DND-41 (cell line): ENCODE measurements around the gene PLK1.

Source experiments
- ATAC-seq: fragments of 200-7000 bp; cut with Tn5 transposase; 3 replicates; pipeline ENCODE4 v1.9.1; 2021; ENCODE audit warnings: low read depth; ENCODE audit not compliant: insufficient read depth
- DNase-seq: peaks from one replicate; pipeline ENCODE4 v3.0.0-alpha.2; 2020
- H2AFZ ChIP-seq: 2 replicates; pipeline ENCODE4 v1.6.0; 2012; ENCODE audit warnings: low read depth, low read length
- H3K27ac ChIP-seq: 2 replicates; pipeline ENCODE4 v1.5.1; 2012; ENCODE audit warnings: low read length, inconsistent platforms
- H3K27me3 ChIP-seq: fragments of 200-600 bp; sonication (generic); 2 replicates; pipeline ENCODE4 v1.6.0; 2012; ENCODE audit warnings: low read length, mild to moderate bottlenecking, inconsistent platforms; ENCODE audit not compliant: insufficient read depth, poor library complexity
- H3K36me3 ChIP-seq: 2 replicates; pipeline ENCODE4 v1.5.1; 2012; ENCODE audit warnings: low read length, inconsistent platforms; ENCODE audit not compliant: insufficient read depth
- H3K4me1 ChIP-seq: 2 replicates; pipeline ENCODE4 v1.5.1; 2012; ENCODE audit warnings: mild to moderate bottlenecking, low read length; ENCODE audit not compliant: insufficient read depth
- H3K4me2 ChIP-seq: 2 replicates; pipeline ENCODE4 v1.6.0; 2012; ENCODE audit warnings: mild to moderate bottlenecking, moderate library complexity, low read length, inconsistent platforms; ENCODE audit not compliant: insufficient read depth
- H3K4me3 ChIP-seq, 2 experiments: fragments of 200-600 bp in 1 of 2; shearing (Covaris generic) in 1 of 2; 2 replicates each; pipeline ENCODE4 v1.5.1; 2012 to 2016; ENCODE audit warnings: inconsistent platforms in 2 of 2, low read length in 2 of 2, mild to moderate bottlenecking in 2 of 2, low read depth in 1 of 2, moderate library complexity in 1 of 2
- H3K79me2 ChIP-seq: 2 replicates; pipeline ENCODE4 v1.6.0; 2012; ENCODE audit warnings: low read length, inconsistent platforms; ENCODE audit not compliant: insufficient read depth
- H3K9ac ChIP-seq: 2 replicates; pipeline ENCODE4 v1.6.0; 2012; ENCODE audit warnings: low read depth, mild to moderate bottlenecking, inconsistent platforms, low read length, moderate library complexity
- H3K9me3 ChIP-seq: 2 replicates; pipeline ENCODE4 v1.5.1; 2012; ENCODE audit warnings: low read length, moderate library complexity, mild to moderate bottlenecking, inconsistent platforms; ENCODE audit not compliant: insufficient read depth, severe bottlenecking
- H4K20me1 ChIP-seq: 2 replicates; pipeline ENCODE4 v1.6.0; 2012; ENCODE audit warnings: low read length; ENCODE audit not compliant: insufficient read depth
- CTCF ChIP-seq: IDR thresholded peaks from 2 replicates; pipeline ENCODE4 v1.5.1; 2012; ENCODE audit warnings: borderline replicate concordance, low read length, moderate library complexity, mild to moderate bottlenecking; ENCODE audit not compliant: poor library complexity, severe bottlenecking; ENCODE audit errors: extremely low read depth
- EZH2 ChIP-seq: IDR thresholded peaks from 3 replicates; pipeline ENCODE4 v1.6.1; 2012; ENCODE audit warnings: borderline replicate concordance, low read depth, mild to moderate bottlenecking, moderate library complexity, low read length, inconsistent platforms; ENCODE audit not compliant: severe bottlenecking

PLK1 gene

DNA sequence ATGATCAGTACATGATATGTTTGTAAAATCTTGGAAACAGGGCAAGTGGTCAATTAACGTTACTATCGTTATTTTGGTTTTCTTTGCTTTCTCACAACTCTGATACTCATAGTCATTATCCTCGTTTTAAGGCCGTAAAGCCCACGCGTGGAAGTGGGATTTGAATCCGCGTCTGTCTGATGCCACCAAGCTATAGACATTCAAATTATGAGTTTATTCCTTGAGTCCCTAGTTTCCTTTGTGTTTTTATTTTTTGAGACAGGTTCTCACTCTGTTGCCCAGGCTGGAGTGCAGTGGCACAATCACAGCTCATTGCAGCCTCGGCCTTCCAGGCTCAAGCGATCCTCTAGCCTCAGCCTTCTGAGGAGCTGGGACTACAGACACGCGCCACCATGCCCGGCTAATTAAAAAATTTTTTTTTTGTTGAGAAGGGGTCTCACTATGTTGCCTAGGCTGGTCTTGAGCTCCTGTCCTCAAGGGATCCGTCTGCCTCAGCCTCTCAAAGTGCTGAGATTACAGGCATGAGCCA lies 36.4 kb upstream of the PLK1 start:
- Histone ChIP-seq H3K9ac (peak overlapping the region; percentile 79), H3K36me3 (peaks cover 59% of the 10 kb centered on the region), H3K4me3 (peak overlapping the region; percentile 79 to 91; a peak in 3 of 4 replicates), H2AFZ (no peak overlapping the region), H3K79me2 (peaks cover 88% of the 10 kb centered on the region), H3K27me3 (no peaks in the 10 kb centered on the region), H3K27ac (peak overlapping the region; percentile 90), H3K4me2 (peak overlapping the region; percentile 98), H4K20me1 (peaks cover 9% of the 10 kb centered on the region), H3K9me3 (no peaks in the 10 kb centered on the region), H3K4me1 (peaks cover 42% of the 10 kb centered on the region)
- DNase-seq (no peak), ATAC-seq (no peak)
- TF ChIP-seq CTCF: no peak
- no peak for TF ChIP-seq EZH2

- Histone ChIP-seq H3K79me2 (peaks cover 98% of the 10 kb centered on the region), H3K9ac (no peak overlapping the region), H3K36me3 (peaks cover 72% of the 10 kb centered on the region), H3K9me3 (no peaks in the 10 kb centered on the region), H2AFZ (no peak overlapping the region), H3K4me1 (0 out of 2 replicates have a peak, but pooled peaks cover 2% of the 10 kb centered on the region), H3K4me3 (no peak overlapping the region), H3K27ac (no peak overlapping the region), H4K20me1 (peaks cover 27% of the 10 kb centered on the region; the same call in 1 of the 2 replicates), H3K4me2 (no peak overlapping the region), H3K27me3 (no peaks in the 10 kb centered on the region)
- ATAC-seq (no peak), DNase-seq (no peak)
- TF ChIP-seq CTCF (no peak), EZH2 (no peak)
Measured at GRCh38 chr16:23650674-23651416, 27.8 kb upstream of the PLK1 start.

DNA sequence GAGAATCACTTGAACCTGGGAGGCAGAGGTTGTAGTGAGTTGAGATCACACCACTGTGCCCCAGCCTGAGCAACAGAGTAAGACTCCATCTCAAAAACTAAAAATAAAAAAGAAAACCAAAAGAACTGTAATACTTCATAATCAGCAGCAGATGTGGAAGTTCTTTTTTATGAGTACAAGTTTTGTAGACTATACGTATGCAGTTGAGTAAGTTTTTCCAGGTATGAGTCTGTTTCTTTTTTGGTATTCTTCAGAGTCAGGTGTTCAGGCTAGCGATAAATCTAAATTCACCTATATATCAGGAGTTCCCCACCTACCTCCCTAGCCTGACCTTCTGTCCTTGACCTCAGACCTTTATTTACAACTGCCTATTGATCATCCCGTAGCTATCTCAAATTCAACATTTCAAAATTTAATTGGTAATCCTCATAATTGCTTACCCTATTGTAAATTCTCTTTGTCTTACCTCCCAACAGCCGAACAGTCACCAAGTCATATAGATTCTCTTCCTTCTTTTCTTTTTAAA lies 26.7 kb upstream of the PLK1 start:
- Histone ChIP-seq H3K79me2 (peaks cover 92% of the 10 kb centered on the region), H3K4me2 (no peak overlapping the region), H3K9ac (no peak overlapping the region), H3K4me3 (no peak overlapping the region), H4K20me1 (peaks cover 28% of the 10 kb centered on the region; the same call in 1 of the 2 replicates), H3K27me3 (no peaks in the 10 kb centered on the region), H2AFZ (no peak overlapping the region), H3K27ac (no peak overlapping the region), H3K9me3 (no peaks in the 10 kb centered on the region), H3K36me3 (peaks cover 64% of the 10 kb centered on the region), H3K4me1 (no peaks in the 10 kb centered on the region)
- no peak for DNase-seq
- no peak for TF ChIP-seq CTCF
- TF ChIP-seq EZH2: no peak
- ATAC-seq: no peak
